Upper lobe of left lung (tissue), 4 donors: ENCODE data around the gene CCDC57.

Experiments used
- POLR2A ChIP-seq, 4 donors: fragments of 450-650 bp; IDR thresholded peaks; one replicate each; pipeline ENCODE4 v1.5.1; 2016 to 2017; ENCODE audit warnings: antibody characterized with exemption in 4 of 4, mild to moderate bottlenecking in 2 of 4
- TF ChIP-seq, protein P1 (sequence below), 6 experiments: fragments of 450-650 bp in 4 of 6; fragments of 200-600 bp in 2 of 6; sonication (generic) in 2 of 6; IDR thresholded peaks; one replicate each; pipeline ENCODE4 v1.5.1; 2016 to 2019; ENCODE audit warnings: antibody characterized with exemption in 6 of 6

DNA sequence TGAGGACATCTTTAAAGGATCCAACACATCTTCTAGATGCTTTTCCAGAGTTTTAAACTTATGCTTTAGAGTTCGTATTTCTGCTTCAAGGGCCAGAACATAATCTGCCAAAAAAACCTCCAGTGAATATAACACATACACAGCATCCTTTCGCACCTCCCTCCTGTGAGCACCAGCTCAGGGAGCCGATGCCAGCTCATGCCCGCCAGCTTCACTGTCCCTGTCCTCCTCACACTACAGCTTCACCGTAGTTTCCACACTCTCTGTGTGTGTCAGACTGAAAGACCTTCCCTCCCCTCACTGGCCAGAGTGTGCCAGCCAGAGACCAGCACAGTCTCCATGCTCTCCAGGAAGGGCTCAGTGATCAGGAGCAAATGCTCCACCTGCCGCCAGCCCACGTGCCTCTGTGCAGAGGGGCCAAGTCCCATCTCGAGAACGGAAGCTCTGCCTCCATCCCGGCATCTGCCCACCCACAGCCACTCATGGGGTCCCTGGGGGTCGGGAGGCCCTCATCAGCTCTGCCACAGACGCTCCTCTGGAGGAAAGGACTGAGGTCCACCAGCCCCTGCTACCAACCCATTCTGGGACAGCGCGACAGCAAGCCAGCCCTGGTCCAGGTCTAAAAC, 40.8 kb downstream of the CCDC57 start:
- TF ChIP-seq, protein P1, sequence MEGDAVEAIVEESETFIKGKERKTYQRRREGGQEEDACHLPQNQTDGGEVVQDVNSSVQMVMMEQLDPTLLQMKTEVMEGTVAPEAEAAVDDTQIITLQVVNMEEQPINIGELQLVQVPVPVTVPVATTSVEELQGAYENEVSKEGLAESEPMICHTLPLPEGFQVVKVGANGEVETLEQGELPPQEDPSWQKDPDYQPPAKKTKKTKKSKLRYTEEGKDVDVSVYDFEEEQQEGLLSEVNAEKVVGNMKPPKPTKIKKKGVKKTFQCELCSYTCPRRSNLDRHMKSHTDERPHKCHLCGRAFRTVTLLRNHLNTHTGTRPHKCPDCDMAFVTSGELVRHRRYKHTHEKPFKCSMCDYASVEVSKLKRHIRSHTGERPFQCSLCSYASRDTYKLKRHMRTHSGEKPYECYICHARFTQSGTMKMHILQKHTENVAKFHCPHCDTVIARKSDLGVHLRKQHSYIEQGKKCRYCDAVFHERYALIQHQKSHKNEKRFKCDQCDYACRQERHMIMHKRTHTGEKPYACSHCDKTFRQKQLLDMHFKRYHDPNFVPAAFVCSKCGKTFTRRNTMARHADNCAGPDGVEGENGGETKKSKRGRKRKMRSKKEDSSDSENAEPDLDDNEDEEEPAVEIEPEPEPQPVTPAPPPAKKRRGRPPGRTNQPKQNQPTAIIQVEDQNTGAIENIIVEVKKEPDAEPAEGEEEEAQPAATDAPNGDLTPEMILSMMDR (IDR thresholded peaks at IDR 0.05): no peak
- TF ChIP-seq POLR2A (IDR thresholded peaks at IDR 0.05): no peak
